ENCODE data around the gene SESTD1.

- no peak for TF ChIP-seq CTCF (conservative IDR thresholded peaks at IDR 0.05; ENCODE audit: low read length)
- TF ChIP-seq EZH2phosphoT487 (IDR thresholded peaks at IDR 0.05; ENCODE audit: borderline replicate concordance): no peak
These were observed 6.1 kb upstream of the SESTD1 start for GRCh38 chr2:179270689-179271088.

Measured in Loucy (cell line).